ENCODE data around the gene HNMT.

DNA sequence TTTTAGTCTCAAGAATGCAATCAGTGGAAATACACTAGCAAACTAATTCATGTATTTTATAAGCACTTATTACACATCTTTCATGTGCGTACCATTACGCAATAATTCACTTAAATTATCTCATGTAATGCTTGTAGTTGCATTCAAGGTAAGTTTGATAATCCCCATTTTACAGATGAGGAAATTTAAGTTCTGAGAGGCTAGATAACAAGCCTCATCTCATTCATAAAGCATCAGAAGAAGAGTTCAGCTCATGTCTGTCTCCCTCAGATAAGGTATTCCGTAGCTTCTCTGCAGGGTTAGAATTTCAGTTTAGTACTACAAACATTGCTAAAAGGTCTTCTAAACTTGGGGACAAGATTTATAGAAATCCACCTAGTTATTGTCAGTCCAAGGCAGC is 47.8 kb downstream of the HNMT start:
- no peak for TF ChIP-seq EP300 (IDR thresholded peaks at IDR 0.05)
- TF ChIP-seq, protein P1, sequence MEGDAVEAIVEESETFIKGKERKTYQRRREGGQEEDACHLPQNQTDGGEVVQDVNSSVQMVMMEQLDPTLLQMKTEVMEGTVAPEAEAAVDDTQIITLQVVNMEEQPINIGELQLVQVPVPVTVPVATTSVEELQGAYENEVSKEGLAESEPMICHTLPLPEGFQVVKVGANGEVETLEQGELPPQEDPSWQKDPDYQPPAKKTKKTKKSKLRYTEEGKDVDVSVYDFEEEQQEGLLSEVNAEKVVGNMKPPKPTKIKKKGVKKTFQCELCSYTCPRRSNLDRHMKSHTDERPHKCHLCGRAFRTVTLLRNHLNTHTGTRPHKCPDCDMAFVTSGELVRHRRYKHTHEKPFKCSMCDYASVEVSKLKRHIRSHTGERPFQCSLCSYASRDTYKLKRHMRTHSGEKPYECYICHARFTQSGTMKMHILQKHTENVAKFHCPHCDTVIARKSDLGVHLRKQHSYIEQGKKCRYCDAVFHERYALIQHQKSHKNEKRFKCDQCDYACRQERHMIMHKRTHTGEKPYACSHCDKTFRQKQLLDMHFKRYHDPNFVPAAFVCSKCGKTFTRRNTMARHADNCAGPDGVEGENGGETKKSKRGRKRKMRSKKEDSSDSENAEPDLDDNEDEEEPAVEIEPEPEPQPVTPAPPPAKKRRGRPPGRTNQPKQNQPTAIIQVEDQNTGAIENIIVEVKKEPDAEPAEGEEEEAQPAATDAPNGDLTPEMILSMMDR (IDR thresholded peaks at IDR 0.05) = no peak

Data from tibial nerve (tissue), 4 donors.